K562 (cell line): ENCODE results near the gene ZFYVE28. TPM values are rescaled to one million over a fixed set of nuclear protein-coding genes. Genes with fewer than 3 reads are reported as not detected.
A peak's percentile ranks its signal among the peaks of the same experiment; 100 is the strongest.

ENCODE experiments used
- CBFB ChIP-seq: sonication (generic); formaldehyde crosslinking; IDR thresholded peaks from 2 replicates; pipeline ENCODE4 v1.4.0; 2020; ENCODE audit warnings: mild to moderate bottlenecking, missing genetic modification reagents
- FOXP1 ChIP-seq: sonication (generic); formaldehyde crosslinking; IDR thresholded peaks from 2 replicates; pipeline ENCODE4 v1.8.0; 2022; ENCODE audit warnings: mild to moderate bottlenecking, missing genetic modification reagents
- IFI16 ChIP-seq: fragments of 250-450 bp; sonication (Bioruptor Pico); IDR thresholded peaks from 2 replicates; pipeline ENCODE4 v2.1.2; 2022; ENCODE audit warnings: mild to moderate bottlenecking, inconsistent platforms
- NCOA4 ChIP-seq: fragments of 450-650 bp; IDR thresholded peaks from 2 replicates; pipeline ENCODE4 v1.6.1; 2018; ENCODE audit warnings: mild to moderate bottlenecking; ENCODE audit not compliant: partially characterized antibody
- YY1 ChIP-seq, 3 experiments: IDR thresholded peaks; 2 replicates each; pipeline ENCODE4 v1.6.1; 2011; ENCODE audit warnings: low read length in 2 of 3, mild to moderate bottlenecking in 2 of 3, moderate library complexity in 2 of 3, borderline replicate concordance in 1 of 3, control low read depth in 1 of 3, low read depth in 1 of 3; ENCODE audit not compliant: insufficient read depth in 3 of 3, insufficient replicate concordance in 2 of 3, control insufficient read depth in 1 of 3, insufficient read length in 1 of 3; ENCODE audit errors: extremely low read depth in 1 of 3
- polyA plus RNA-seq, 8 experiments: library from polyadenylated mRNA; depleted of rRNA in 4 of 8; stranded (reverse) in 5 of 8; unstranded in 3 of 8; fragments of >200 nt; fragmentation: Nextera tagmentation in 2 of 8; fragmentation: Illumina TruSeq in 1 of 8; extraction: Ambion mirVana in 2 of 8; extraction: Trizol in 1 of 8; gene quantifications; 2 replicates each; pipeline versions ENCODE4 v1.2.1 to v1.2.3, GENCODE V29; 2011 to 2014; ENCODE audit warnings: inconsistent platforms in 1 of 8, missing spikeins in 1 of 8
- total RNA-seq, 7 experiments: library from RNA; depleted of rRNA in 6 of 7; stranded (reverse); fragments of >200 nt in 6 of 7; fragmentation: Illumina TruSeq in 2 of 7; extraction: Trizol in 2 of 7; gene quantifications; 2 replicates each; pipeline versions ENCODE4 v1.2.1 to v1.2.3, GENCODE V29; 2011 to 2021; ENCODE audit warnings: low replicate concordance in 1 of 7
- TF ChIP-seq, protein P1 (sequence below): fragments of 250-450 bp; sonication (Bioruptor Pico); IDR thresholded peaks from 2 replicates; pipeline ENCODE4 v1.4.0; 2020
- TF ChIP-seq, protein P2 (sequence below): fragments of 250-450 bp; sonication (Bioruptor Pico); IDR thresholded peaks from 2 replicates; pipeline ENCODE4 v1.8.0; 2021; ENCODE audit warnings: mild to moderate bottlenecking, moderate library complexity

Gene ZFYVE28
- total and polyA plus RNA-seq, 9 of the 15 experiments (the other 6 are each of a cell fraction or from before 2014, with no cell fraction given) = 1.3 to 24.8 (median 8.9) TPM

DNA sequence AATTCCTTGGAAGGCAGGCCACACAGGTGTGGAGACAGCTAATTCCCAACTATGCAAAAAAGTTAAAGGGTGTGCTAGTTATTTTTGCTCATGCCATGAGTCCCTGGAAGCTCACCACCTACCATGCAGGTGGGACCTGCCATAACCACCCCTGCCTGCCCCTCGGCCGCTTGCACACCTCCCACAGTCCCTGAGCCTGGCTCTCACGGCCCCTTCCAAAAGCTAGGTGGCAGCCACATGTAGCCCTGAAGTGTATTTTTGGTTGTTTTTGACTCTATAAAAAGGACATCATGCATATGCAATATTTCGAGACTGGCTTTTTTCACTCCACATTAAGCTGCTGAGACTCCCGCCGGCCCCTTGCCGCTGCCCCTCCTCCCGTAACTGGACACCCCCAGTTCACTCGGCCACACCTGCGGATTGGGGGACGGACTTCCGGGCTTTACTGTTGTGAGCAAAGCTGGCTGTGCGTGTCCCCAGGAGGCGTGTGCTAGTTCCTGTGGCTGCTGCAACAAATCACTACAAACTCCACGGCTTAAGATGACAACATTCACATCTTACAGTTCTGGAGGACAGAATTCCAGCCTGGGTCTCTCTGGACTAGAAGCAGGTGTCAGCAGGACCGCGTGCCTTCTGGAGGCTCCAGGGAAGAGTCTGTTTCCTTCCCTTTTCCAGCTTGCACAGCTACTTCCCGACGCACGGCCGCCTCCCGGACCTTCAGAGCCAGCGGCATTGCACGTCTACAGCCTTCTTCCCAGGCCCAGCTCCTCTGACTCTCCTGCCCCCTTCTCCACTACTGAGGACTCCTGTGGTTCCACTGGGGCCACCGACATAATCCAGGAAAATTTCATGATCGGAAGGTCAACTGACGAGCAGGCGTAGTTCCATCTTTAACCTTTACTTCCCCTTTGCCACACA lies 24.8 kb downstream of the ZFYVE28 start (continued):
- TF ChIP-seq CBFB (CRISPR knock-in tag) (no peak), IFI16 (no peak), YY1 (IDR thresholded peaks at IDR 0.05; ENCODE audit: borderline replicate concordance in 1 of 3, control insufficient read depth in 1 of 3, extremely low read depth in 1 of 3, insufficient read depth in 3 of 3, insufficient read length in 1 of 3, insufficient replicate concordance in 2 of 3, low read depth in 1 of 3, low read length in 2 of 3) (no peak), FOXP1 (CRISPR knock-in tag) (peak; percentile 41; the same call in 1 of the 2 replicates), NCOA4 (no peak)
- TF ChIP-seq, protein P1, sequence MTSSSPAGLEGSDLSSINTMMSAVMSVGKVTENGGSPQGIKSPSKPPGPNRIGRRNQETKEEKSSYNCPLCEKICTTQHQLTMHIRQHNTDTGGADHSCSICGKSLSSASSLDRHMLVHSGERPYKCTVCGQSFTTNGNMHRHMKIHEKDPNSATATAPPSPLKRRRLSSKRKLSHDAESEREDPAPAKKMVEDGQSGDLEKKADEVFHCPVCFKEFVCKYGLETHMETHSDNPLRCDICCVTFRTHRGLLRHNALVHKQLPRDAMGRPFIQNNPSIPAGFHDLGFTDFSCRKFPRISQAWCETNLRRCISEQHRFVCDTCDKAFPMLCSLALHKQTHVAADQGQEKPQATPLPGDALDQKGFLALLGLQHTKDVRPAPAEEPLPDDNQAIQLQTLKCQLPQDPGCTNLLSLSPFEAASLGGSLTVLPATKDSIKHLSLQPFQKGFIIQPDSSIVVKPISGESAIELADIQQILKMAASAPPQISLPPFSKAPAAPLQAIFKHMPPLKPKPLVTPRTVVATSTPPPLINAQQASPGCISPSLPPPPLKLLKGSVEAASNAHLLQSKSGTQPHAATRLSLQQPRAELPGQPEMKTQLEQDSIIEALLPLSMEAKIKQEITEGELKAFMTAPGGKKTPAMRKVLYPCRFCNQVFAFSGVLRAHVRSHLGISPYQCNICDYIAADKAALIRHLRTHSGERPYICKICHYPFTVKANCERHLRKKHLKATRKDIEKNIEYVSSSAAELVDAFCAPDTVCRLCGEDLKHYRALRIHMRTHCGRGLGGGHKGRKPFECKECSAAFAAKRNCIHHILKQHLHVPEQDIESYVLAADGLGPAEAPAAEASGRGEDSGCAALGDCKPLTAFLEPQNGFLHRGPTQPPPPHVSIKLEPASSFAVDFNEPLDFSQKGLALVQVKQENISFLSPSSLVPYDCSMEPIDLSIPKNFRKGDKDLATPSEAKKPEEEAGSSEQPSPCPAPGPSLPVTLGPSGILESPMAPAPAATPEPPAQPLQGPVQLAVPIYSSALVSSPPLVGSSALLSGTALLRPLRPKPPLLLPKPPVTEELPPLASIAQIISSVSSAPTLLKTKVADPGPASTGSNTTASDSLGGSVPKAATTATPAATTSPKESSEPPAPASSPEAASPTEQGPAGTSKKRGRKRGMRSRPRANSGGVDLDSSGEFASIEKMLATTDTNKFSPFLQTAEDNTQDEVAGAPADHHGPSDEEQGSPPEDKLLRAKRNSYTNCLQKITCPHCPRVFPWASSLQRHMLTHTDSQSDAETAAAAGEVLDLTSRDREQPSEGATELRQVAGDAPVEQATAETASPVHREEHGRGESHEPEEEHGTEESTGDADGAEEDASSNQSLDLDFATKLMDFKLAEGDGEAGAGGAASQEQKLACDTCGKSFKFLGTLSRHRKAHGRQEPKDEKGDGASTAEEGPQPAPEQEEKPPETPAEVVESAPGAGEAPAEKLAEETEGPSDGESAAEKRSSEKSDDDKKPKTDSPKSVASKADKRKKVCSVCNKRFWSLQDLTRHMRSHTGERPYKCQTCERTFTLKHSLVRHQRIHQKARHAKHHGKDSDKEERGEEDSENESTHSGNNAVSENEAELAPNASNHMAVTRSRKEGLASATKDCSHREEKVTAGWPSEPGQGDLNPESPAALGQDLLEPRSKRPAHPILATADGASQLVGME (CRISPR knock-in tag) = no peak
- TF ChIP-seq, protein P2, sequence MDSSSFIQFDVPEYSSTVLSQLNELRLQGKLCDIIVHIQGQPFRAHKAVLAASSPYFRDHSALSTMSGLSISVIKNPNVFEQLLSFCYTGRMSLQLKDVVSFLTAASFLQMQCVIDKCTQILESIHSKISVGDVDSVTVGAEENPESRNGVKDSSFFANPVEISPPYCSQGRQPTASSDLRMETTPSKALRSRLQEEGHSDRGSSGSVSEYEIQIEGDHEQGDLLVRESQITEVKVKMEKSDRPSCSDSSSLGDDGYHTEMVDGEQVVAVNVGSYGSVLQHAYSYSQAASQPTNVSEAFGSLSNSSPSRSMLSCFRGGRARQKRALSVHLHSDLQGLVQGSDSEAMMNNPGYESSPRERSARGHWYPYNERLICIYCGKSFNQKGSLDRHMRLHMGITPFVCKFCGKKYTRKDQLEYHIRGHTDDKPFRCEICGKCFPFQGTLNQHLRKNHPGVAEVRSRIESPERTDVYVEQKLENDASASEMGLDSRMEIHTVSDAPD (CRISPR knock-in tag) = no peak
